ENCODE data around the gene FER. TPM values are rescaled to one million over a fixed set of nuclear protein-coding genes. Genes with fewer than 3 reads are reported as not detected.
"Not testable (repeated sequence)": the region's sequence is repeated elsewhere in the genome, so short reads cannot be mapped to it uniquely, and the experiment has no call there.

The FER gene
- total RNA-seq, 4 donors from 2014 or later = 2.2 to 7.5 (median 3.7) TPM

DNA sequence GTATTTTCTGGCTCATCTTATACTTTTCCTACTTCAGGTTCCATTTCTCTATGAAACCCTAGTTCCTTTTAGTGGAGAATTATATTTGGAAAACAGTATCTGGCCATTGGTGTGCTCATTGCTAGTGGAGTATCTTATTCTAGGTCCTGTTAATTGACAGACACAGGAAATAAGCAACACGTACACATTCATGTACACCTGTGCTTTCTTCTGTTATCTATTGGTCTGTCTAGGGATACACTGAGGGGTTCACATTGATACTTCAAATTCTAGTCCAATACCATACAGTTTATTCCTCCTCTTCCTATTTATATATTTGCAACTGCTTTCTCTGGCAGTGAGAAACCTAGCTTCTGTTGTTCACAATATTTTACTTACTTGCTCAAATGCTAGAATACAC, 110.2 kb downstream of the FER start:
- H3K27me3 ChIP-seq = no peaks in the 10 kb centered on the region
- in situ Hi-C loops (cut with MboI; ENCODE audit: low sequenced_read_pairs in 4 of 4) (no loop called here), intact Hi-C loops (cut with DNase I; ENCODE audit: low total_unique reads) (no loop called here)
- ATAC-seq = no peak
- no peak overlapping the region for H3K27ac ChIP-seq
- no peaks in the 10 kb centered on the region for H3K4me1 ChIP-seq
- no peaks in the 10 kb centered on the region for H3K9me3 ChIP-seq
- no peak overlapping the region for H3K4me3 ChIP-seq
- no peaks in the 10 kb centered on the region for H3K36me3 ChIP-seq
- no peak for DNase-seq
- TF ChIP-seq POLR2A (IDR thresholded peaks at IDR 0.05) = no peak
- TF ChIP-seq, protein P1, sequence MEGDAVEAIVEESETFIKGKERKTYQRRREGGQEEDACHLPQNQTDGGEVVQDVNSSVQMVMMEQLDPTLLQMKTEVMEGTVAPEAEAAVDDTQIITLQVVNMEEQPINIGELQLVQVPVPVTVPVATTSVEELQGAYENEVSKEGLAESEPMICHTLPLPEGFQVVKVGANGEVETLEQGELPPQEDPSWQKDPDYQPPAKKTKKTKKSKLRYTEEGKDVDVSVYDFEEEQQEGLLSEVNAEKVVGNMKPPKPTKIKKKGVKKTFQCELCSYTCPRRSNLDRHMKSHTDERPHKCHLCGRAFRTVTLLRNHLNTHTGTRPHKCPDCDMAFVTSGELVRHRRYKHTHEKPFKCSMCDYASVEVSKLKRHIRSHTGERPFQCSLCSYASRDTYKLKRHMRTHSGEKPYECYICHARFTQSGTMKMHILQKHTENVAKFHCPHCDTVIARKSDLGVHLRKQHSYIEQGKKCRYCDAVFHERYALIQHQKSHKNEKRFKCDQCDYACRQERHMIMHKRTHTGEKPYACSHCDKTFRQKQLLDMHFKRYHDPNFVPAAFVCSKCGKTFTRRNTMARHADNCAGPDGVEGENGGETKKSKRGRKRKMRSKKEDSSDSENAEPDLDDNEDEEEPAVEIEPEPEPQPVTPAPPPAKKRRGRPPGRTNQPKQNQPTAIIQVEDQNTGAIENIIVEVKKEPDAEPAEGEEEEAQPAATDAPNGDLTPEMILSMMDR (IDR thresholded peaks at IDR 0.05 in 4 of 5, conservative IDR thresholded peaks at IDR 0.05 in 1 of 5) = no peak

DNA sequence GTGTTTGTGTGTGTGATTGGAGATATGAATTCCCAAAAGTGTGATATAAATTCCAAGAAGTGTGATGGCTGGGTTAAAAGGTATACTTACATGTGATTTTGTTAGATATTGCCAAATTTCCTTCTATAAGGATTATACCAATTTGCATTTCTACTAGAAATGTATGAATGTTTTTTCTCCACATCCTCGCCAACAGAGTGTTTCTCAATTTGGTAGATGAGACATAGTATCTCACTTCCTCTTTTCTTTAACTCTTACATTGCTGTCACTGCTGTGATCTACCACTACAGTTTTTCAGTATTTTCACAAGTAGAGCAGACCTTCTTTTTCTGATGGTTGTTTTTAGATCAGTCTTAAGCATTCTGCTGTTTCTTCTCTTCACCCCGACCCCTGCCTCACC, 111.3 kb downstream of the FER start:
- H3K27ac ChIP-seq = no peak overlapping the region
- in situ Hi-C loops (cut with MboI; ENCODE audit: low sequenced_read_pairs in 4 of 4) = no loop called here

DNA sequence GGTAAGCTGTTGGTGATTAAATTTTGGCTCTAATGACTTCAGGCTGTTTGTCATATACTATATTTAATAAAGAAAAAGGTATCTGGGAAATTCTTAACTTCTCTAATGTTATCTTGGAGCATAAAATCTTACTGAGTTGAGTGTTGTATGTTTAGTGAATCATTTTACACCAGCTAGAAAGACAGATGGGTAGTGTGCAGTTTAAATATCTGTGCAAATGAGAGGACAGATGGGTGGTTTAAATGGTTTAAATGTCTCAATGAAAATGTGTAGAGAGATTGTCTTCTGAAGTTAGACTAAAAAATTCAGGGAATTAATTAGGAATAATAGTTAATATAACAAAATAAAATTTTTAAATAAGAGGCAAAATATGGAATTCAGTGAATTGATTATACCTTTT, 114.5 kb downstream of the FER start:
- no peaks in the 10 kb centered on the region for H3K4me1 ChIP-seq
- TF ChIP-seq POLR2A (IDR thresholded peaks at IDR 0.05) = no peak
- TF ChIP-seq, protein P1 (IDR thresholded peaks at IDR 0.05 in 4 of 5, conservative IDR thresholded peaks at IDR 0.05 in 1 of 5) = no peak
- no peak overlapping the region for H3K27ac ChIP-seq
- no peak overlapping the region for H3K4me3 ChIP-seq
- ATAC-seq (no peak), DNase-seq (no peak)
- in situ Hi-C loops (cut with MboI; ENCODE audit: low sequenced_read_pairs in 4 of 4) = no loop called here
- H3K27me3 ChIP-seq = no peaks in the 10 kb centered on the region
- no peaks in the 10 kb centered on the region for H3K36me3 ChIP-seq
- no peaks in the 10 kb centered on the region for H3K9me3 ChIP-seq
- intact Hi-C loops (cut with DNase I; ENCODE audit: low total_unique reads) = no loop called here

More for the DNA sequence above, 111.3 kb downstream of the FER start:
- ATAC-seq (no peak), DNase-seq (no peak)
- no peaks in the 10 kb centered on the region for H3K36me3 ChIP-seq
- TF ChIP-seq, protein P1 (IDR thresholded peaks at IDR 0.05 in 4 of 5, conservative IDR thresholded peaks at IDR 0.05 in 1 of 5) = no peak
- no peak overlapping the region for H3K4me3 ChIP-seq
- intact Hi-C loops (cut with DNase I; ENCODE audit: low total_unique reads) = no loop called here
- H3K4me1 ChIP-seq = no peaks in the 10 kb centered on the region
- H3K27me3 ChIP-seq = no peaks in the 10 kb centered on the region
- no peaks in the 10 kb centered on the region for H3K9me3 ChIP-seq

DNA sequence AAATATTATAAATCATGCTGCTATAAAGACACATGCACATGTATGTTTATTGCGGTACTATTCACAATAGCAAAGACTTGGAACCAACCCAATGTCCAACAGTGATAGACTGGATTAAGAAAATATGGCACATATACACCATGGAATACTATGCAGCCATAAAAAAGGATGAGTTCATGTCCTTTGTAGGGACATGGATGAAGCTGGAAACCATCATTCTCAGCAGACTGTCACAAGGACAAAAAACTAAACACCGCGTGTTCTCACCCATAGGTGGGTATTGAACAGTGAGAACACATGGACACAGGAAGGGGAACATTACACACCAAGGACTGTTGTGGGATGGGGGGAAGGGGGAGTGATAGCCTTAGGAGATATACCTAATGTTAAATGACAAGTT, 118.4 kb downstream of the FER start:
- intact Hi-C loops (cut with DNase I; ENCODE audit: low total_unique reads); in situ Hi-C loops (cut with MboI; ENCODE audit: low sequenced_read_pairs in 4 of 4): not testable (repeated sequence)

DNA sequence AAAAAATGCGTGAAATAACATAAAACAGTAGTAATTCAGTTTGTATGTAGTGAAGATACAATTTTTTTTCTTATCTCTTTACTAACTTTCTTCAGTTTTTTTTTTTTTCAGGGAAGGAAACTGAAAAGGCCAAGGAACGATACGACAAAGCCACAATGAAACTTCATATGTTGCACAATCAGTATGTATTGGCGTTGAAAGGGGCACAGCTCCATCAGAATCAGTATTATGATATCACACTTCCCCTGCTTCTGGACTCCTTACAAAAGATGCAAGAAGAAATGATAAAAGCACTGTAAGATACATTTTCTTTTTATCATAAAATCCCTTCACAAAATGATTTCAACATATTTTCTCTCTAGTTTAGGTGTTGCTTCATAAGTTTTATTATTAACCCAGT, 120.0 kb downstream of the FER start:
- in situ Hi-C loops (cut with MboI; ENCODE audit: low sequenced_read_pairs in 4 of 4) (no loop called here), intact Hi-C loops (cut with DNase I; ENCODE audit: low total_unique reads) (no loop called here)
- no peak overlapping the region for H3K4me3 ChIP-seq
- no peak for DNase-seq
- ATAC-seq = no peak
- H3K36me3 ChIP-seq = no peaks in the 10 kb centered on the region
- H3K4me1 ChIP-seq = no peaks in the 10 kb centered on the region
- H3K9me3 ChIP-seq = no peaks in the 10 kb centered on the region
- no peaks in the 10 kb centered on the region for H3K27me3 ChIP-seq
- no peak for TF ChIP-seq POLR2A (IDR thresholded peaks at IDR 0.05)
- TF ChIP-seq, protein P1 (IDR thresholded peaks at IDR 0.05 in 4 of 5, conservative IDR thresholded peaks at IDR 0.05 in 1 of 5) = no peak
- H3K27ac ChIP-seq = no peak overlapping the region

More for the DNA sequence above, 118.4 kb downstream of the FER start:
- H3K4me3 ChIP-seq, H3K9me3 ChIP-seq, H3K27me3 ChIP-seq, H3K4me1 ChIP-seq, ATAC-seq, H3K36me3 ChIP-seq, H3K27ac ChIP-seq, DNase-seq: not testable (repeated sequence)

Measured in gastrocnemius medialis (tissue), 4 donors.